ENCODE measurements around the gene LSP1.

The LSP1 gene

GRCh38 chr11:1834062-1834610 is 18.7 kb upstream of the LSP1 start:
- Histone ChIP-seq H3K4me1 (ENCODE audit: insufficient read depth, poor library complexity, severe bottlenecking) (peaks cover 45% of the 10 kb centered on the region), H3K27ac (ENCODE audit: poor library complexity, severe bottlenecking) (peak overlapping the region; percentile 96)
- ATAC-seq (ENCODE audit: low read depth), result peak; percentile 83

GRCh38 chr11:1834779-1835670 is 17.9 kb upstream of the LSP1 start, which contains the start of gene SYT8:
Gene SYT8 (plus strand): TSS chr11:1834990. CDS start chr11:1835106, 116 bp downstream.
- Histone ChIP-seq H3K9me3 (ENCODE audit: severe bottlenecking) (no peaks in the 10 kb centered on the region), H3K36me3 (ENCODE audit: low read depth) (no peaks in the 10 kb centered on the region), H3K27ac (ENCODE audit: poor library complexity, severe bottlenecking) (peak within 1 kb of the TSS; percentile 96), H3K4me1 (ENCODE audit: insufficient read depth, poor library complexity, severe bottlenecking) (peaks cover 36% of the 10 kb centered on the region), H3K4me3 (ENCODE audit: severe bottlenecking) (no peak within 1 kb of the TSS), H3K27me3 (ENCODE audit: insufficient read depth, poor library complexity, severe bottlenecking) (no peaks in the 10 kb centered on the region)
- no peak for ATAC-seq (ENCODE audit: low read depth)
- no peak for TF ChIP-seq CTCF (IDR thresholded peaks at IDR 0.05; ENCODE audit: poor library complexity, severe bottlenecking)
- DNase-seq (ENCODE audit: low spot score), result no peak

More at GRCh38 chr11:1834062-1834610, 18.7 kb upstream of the LSP1 start:
- Histone ChIP-seq H3K27me3 (ENCODE audit: insufficient read depth, poor library complexity, severe bottlenecking) (no peaks in the 10 kb centered on the region), H3K9me3 (ENCODE audit: severe bottlenecking) (no peaks in the 10 kb centered on the region), H3K36me3 (ENCODE audit: low read depth) (no peaks in the 10 kb centered on the region), H3K4me3 (ENCODE audit: severe bottlenecking) (no peak overlapping the region)
- no peak for TF ChIP-seq CTCF (IDR thresholded peaks at IDR 0.05; ENCODE audit: poor library complexity, severe bottlenecking)
- DNase-seq (ENCODE audit: low spot score), result peak; percentile 98

- TF ChIP-seq CTCF (IDR thresholded peaks at IDR 0.05; ENCODE audit: poor library complexity, severe bottlenecking), result no peak
- ATAC-seq (ENCODE audit: low read depth), result no peak
- H3K4me1 ChIP-seq (ENCODE audit: insufficient read depth, poor library complexity, severe bottlenecking), result peaks cover 30% of the 10 kb centered on the region
Measured at GRCh38 chr11:1835671-1836010, 17.2 kb upstream of the LSP1 start.

GRCh38 chr11:1836011-1836945 is 16.6 kb upstream of the LSP1 start:
- no peak for TF ChIP-seq CTCF (IDR thresholded peaks at IDR 0.05; ENCODE audit: poor library complexity, severe bottlenecking)
- peak overlapping the region; percentile 96 for H3K27ac ChIP-seq (ENCODE audit: poor library complexity, severe bottlenecking)
- no peak for DNase-seq (ENCODE audit: low spot score)
- no peaks in the 10 kb centered on the region for H3K9me3 ChIP-seq (ENCODE audit: severe bottlenecking)
- ATAC-seq (ENCODE audit: low read depth), result no peak
- peaks cover 24% of the 10 kb centered on the region for H3K4me1 ChIP-seq (ENCODE audit: insufficient read depth, poor library complexity, severe bottlenecking)
- H3K27me3 ChIP-seq (ENCODE audit: insufficient read depth, poor library complexity, severe bottlenecking), result no peaks in the 10 kb centered on the region
- H3K36me3 ChIP-seq (ENCODE audit: low read depth), result no peaks in the 10 kb centered on the region
- no peak overlapping the region for H3K4me3 ChIP-seq (ENCODE audit: severe bottlenecking)

More at GRCh38 chr11:1835671-1836010, 17.2 kb upstream of the LSP1 start:
- Histone ChIP-seq H3K4me3 (ENCODE audit: severe bottlenecking) (no peak overlapping the region), H3K27ac (ENCODE audit: poor library complexity, severe bottlenecking) (peak overlapping the region; percentile 96), H3K27me3 (ENCODE audit: insufficient read depth, poor library complexity, severe bottlenecking) (no peaks in the 10 kb centered on the region), H3K36me3 (ENCODE audit: low read depth) (no peaks in the 10 kb centered on the region), H3K9me3 (ENCODE audit: severe bottlenecking) (no peaks in the 10 kb centered on the region)
- DNase-seq (ENCODE audit: low spot score), result no peak

Data from RWPE2 (cell line).